Heart left ventricle (tissue), 13 donors: ENCODE results near the gene PANK4.

Experiments used
- POLR2A ChIP-seq, 2 donors: fragments of 450-650 bp; IDR thresholded peaks; one replicate each; pipeline ENCODE4 v1.6.1; 2017; ENCODE audit warnings: antibody characterized with exemption in 2 of 2, mild to moderate bottlenecking in 2 of 2, moderate library complexity in 2 of 2
- TF ChIP-seq, protein P1 (sequence below), 12 donors: fragments of 200-600 bp; sonication (generic) in 4 of 12; IDR thresholded peaks; one replicate each; pipeline versions ENCODE4 v1.5.0 to v1.8.0; 2018 to 2022; ENCODE audit warnings: antibody characterized with exemption in 12 of 12, mild to moderate bottlenecking in 5 of 12
- donor health status: ischemic (EF 13 %, LVEDD 7.1; RV severe dilation, severe dysfunction).
- donor health status: DM: no; HTN: yes; CAD: no.
- donor health status: DM: no; HTN: no; CAD: no.
- donor health status: ischemic (EF 25% LVEDD 6.9; RV normal size, moderate dysfunction).
- donor health status: ischemic (EF 25% LVEDD 5.7; RV mildly dilated, moderate dysfunction).
- donor health status: ischemic (EF 35%, LVEDD 5.7; RV mildly dilated, moderate dysfunction).
- donor health status: nonischemic (EF 11% LVEDD 7.7; RV severe dilation, severe dysfunction).
- donor health status: DM: yes; HTN: yes; CAD: no.
- donor health status: PGD.
- donor health status: ischemic (EF 29% LVEDD 5.4; RV normal size, mild dysfunction).
- donor health status: nonischemic (EF 23%, LVEDD 6.1; RV moderate dilation, normal function).

DNA sequence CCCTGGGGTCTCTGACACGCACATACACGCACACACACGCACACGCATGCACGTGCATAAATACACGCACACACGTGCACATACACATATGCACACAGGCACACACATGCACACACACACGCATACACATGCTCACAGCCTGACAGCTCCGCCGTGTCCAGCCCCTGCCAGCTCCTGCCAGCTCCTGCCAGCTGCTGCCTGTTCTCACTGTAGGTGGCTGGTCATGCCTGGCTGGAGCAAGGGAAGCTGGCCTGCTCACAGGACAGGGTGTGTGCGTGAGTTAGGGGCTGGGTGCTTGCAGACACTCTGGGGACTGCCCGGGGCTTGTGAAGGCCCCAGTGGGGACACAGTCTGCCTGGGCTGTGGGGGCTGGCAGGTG is 45.4 kb downstream of the PANK4 start:
- TF ChIP-seq POLR2A (IDR thresholded peaks at IDR 0.05) = no peak
- TF ChIP-seq, protein P1, sequence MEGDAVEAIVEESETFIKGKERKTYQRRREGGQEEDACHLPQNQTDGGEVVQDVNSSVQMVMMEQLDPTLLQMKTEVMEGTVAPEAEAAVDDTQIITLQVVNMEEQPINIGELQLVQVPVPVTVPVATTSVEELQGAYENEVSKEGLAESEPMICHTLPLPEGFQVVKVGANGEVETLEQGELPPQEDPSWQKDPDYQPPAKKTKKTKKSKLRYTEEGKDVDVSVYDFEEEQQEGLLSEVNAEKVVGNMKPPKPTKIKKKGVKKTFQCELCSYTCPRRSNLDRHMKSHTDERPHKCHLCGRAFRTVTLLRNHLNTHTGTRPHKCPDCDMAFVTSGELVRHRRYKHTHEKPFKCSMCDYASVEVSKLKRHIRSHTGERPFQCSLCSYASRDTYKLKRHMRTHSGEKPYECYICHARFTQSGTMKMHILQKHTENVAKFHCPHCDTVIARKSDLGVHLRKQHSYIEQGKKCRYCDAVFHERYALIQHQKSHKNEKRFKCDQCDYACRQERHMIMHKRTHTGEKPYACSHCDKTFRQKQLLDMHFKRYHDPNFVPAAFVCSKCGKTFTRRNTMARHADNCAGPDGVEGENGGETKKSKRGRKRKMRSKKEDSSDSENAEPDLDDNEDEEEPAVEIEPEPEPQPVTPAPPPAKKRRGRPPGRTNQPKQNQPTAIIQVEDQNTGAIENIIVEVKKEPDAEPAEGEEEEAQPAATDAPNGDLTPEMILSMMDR (IDR thresholded peaks at IDR 0.05) = no peak
